Measurements from ENCODE around the gene GPC1. TPM values are rescaled to one million over a fixed set of nuclear protein-coding genes. Genes with fewer than 3 reads are reported as not detected.

Gene GPC1
- total and polyA plus RNA-seq, 2 of the 13 experiments (the other 11 are each of a cell fraction or from before 2014, with no cell fraction given) = 4.0 to 5.5 TPM

GRCh38 chr2:240513549-240514287 is 78.3 kb downstream of the GPC1 start (continued):
- TF ChIP-seq PAXIP1 (CRISPR knock-in tag; conservative IDR thresholded peaks at IDR 0.05) = no peak
- TF ChIP-seq CBX1 (IDR thresholded peaks at IDR 0.05; ENCODE audit: low read depth) = peak; percentile 37
- TF ChIP-seq ATF1 (CRISPR knock-in tag; IDR thresholded peaks at IDR 0.05) = no peak
- TF ChIP-seq GMEB1 (CRISPR knock-in tag; IDR thresholded peaks at IDR 0.05; ENCODE audit: borderline replicate concordance) = no peak
- no peak for TF ChIP-seq BCLAF1 (IDR thresholded peaks at IDR 0.05)
- no peak for TF ChIP-seq SMYD3 (CRISPR knock-in tag; IDR thresholded peaks at IDR 0.05)
- TF ChIP-seq HCFC1 (IDR thresholded peaks at IDR 0.05; ENCODE audit: low read depth, low read length) = no peak
- no peak for TF ChIP-seq TOPORS (CRISPR knock-in tag; IDR thresholded peaks at IDR 0.05)
- no peak for TF ChIP-seq ZNF430 (CRISPR knock-in tag; IDR thresholded peaks at IDR 0.05)
- no peak for TF ChIP-seq ZNF670 (CRISPR knock-in tag; IDR thresholded peaks at IDR 0.05; ENCODE audit: borderline replicate concordance)
- TF ChIP-seq ZNF782 (CRISPR knock-in tag; IDR thresholded peaks at IDR 0.05; ENCODE audit: borderline replicate concordance) = 0 out of 2 replicates have a peak, but pooled peaks have one; percentile 33
- TF ChIP-seq BRF2 (CRISPR knock-in tag; IDR thresholded peaks at IDR 0.05) = no peak
- TF ChIP-seq ZMYM2 (CRISPR knock-in tag; IDR thresholded peaks at IDR 0.05) = no peak
- TF ChIP-seq ZSCAN25 (CRISPR knock-in tag; IDR thresholded peaks at IDR 0.05) = no peak
- peak; percentile 47; the same call in 1 of the 2 replicates for TF ChIP-seq THAP7 (CRISPR knock-in tag; IDR thresholded peaks at IDR 0.05)
